GM10847 (cell line): Measurements from ENCODE around the gene PREX1.

Experiments
- POLR2A ChIP-seq: IDR thresholded peaks from 2 replicates; pipeline ENCODE4 v1.6.1; 2011; ENCODE audit not compliant: insufficient read length; ENCODE audit errors: extremely low read depth

PREX1 gene

GRCh38 chr20:48722002-48722731, 105.6 kb downstream of the PREX1 start:
- TF ChIP-seq POLR2A, result no peak

GRCh38 chr20:48721324-48722001, 106.3 kb downstream of the PREX1 start:
- TF ChIP-seq POLR2A, result no peak

- TF ChIP-seq POLR2A, result no peak
Observed at GRCh38 chr20:48720256-48720985, 107.4 kb downstream of the PREX1 start.

DNA sequence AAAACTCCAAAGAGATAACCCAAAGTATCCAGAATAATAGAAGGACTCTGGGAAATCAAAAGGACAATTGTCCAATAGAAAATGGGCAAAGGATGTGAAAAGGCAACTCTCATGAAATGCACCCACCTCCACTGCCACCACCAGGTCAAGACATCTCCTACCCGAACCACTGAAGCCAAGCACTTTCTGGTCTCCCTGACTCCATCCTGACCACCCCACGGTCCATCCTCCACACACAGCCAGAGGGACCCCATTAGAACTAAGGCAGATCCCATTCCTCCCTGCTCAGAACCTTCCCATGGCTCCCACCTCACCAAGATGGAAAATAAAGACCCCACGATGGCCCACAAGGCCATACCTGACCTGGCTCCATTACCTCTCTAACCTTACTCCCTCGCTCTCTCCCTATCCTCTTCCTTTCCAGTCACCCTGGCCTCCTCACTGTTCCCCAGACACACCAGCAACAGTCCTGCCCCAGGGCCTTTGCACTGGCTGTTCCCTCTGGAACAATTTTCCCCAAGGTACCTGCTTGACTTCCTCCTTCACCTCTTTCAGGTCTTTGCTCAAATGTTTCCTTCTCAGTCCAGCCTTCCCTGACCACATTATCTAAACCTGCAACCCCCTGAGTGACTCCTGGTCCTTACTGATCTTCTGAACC, 108.1 kb downstream of the PREX1 start:
- TF ChIP-seq POLR2A, result no peak

DNA sequence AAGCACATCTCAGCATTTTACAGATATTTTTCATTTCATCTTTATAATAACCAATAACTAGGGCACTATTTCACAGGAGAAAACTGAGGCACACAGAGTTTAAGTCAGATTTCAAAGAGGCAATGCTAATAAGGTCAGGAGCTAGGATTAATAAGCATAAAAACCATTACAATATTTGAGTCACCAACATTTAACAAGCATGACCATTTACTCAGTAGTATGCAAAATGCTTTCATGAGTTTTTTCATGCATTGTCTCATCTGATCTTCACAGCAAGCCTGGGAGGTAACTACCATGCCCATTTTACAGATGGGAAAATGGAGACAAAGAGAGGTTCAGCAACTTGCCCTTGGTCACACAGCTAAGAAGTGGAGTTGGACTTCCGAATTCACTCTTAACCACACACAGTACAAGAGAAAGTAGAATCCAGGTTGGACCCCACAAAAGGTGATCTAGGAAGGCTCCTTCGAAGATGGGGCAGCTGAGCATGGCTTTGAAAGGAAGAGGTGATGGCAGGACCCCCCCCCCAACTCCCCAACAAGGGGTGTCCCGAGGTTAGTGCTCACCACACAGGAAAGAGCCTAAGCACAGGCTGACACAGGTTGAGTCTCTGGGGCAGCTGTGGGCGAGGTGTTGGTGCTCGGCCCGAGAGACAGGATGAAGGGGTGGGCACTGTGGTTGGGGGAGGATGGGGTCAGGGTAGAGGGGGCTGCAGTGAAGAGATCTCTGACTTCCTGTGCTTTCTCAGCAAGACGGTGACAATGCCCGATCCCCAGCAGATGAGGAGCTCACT, 108.8 kb downstream of the PREX1 start:
- no peak for TF ChIP-seq POLR2A

DNA sequence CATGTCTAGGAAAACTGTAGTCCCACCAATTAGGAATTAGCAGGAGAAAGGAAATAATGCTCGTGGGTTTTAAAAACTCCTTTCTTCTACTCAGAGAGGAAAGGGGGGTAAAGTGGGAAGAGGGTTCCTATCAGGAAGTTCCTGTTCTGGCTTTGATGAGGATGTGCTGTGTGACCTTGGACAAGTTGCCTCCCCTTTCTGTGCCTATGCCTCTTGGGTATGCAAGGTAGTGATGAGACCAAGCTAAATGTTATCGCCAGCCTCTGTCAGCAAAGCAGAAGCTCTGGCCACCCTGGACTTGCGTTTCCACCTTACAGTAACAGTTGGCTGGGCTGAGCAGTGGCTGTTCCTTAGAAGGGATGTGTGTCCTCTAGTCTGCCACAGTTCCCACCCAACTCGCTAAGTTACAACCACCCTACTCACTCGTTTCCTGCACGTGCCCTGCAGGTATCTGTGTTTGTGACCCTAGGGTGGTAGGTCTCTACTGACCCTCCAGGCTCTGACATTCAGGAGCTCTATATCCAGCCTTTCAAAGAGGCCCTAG, 110.0 kb downstream of the PREX1 start:
- no peak for TF ChIP-seq POLR2A

DNA sequence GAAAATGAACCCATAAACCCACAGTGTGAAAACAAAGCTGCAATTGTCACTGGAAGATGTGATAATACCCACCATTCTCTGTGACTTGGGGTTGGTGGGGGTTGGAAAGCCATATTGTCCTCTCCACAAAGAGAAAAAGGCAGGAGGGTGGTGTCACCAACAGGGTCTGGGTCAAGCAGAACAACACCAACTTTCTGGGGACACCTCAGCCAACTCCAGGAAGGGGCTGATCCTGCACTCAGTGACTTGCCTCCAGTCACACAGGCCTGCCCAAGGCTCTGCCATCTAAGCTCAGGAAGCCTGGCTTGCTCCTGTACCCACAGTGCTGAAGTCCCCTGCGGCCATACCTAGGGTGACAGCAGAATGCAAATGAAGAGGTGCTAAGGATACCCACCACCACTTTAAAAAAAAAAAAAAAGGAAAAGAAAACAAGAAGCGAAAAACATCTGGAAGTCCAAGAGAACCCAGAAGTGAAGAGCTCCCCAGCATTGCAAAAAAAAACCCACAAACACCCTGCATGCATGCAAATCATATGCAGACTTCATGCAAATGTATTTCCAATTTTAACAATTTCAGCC, 110.6 kb downstream of the PREX1 start:
- no peak for TF ChIP-seq POLR2A

DNA sequence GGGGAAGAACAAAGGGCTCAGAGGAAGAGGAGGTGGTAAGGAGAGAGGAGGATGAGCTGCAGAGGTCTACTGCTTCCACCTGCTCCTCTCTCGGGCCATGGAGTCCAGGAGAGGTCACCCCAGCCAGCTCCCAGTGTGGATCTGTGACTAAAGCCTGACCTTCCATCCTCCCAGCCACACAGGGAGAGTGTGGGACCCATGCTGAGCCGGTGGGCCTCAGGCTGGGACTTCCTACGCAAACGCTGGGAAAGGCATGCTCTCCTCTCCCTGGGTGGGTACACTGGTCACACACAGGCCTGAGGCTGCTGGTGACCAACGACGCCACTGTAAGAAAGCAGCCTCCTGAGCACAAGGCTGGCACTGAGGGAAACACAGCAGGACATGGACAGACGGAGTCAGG, 111.3 kb downstream of the PREX1 start:
- no peak for TF ChIP-seq POLR2A

GRCh38 chr20:48716086-48716485, 111.7 kb downstream of the PREX1 start:
- TF ChIP-seq POLR2A, result no peak

DNA sequence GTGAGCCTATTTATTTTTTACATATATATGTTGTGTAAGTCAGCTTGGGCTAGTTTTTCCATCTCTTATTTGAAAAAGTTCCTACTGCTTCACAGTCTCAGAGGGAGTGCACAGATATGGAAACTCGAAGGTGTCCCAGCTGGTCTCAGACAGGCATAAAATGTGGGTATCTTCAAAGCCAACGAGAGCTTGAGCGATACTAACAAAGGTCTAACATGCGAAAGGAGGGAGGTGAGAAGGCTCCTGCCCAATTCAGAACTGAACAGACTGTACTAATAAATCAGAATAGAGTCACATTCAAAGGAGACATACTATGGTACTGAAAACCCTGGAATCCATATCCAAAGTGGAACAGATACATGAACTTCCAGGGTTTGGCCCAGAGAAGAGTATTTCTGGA, 113.0 kb downstream of the PREX1 start:
- TF ChIP-seq POLR2A, result no peak

- no peak for TF ChIP-seq POLR2A
Observed at GRCh38 chr20:48711696-48712464, 115.9 kb downstream of the PREX1 start.

DNA sequence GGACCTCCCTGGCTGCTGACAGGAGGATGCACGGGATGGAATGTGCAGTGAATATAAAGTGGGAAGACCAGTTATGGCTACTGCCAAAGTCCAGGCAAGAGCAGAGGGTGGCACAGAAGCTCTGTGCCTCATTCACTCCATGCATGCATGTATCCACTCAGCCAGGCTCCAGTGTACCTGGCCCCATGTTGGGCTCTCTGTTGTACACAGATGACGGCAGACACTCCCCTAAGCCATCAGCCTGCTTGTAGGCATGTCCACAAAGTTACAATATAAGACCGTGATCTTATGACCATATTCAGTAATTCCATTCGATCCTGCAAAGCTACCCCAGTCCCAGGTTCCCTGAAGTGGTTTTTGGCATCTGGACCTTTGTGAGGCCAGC, 116.8 kb downstream of the PREX1 start:
- TF ChIP-seq POLR2A, result no peak

GRCh38 chr20:48710341-48711043, 117.3 kb downstream of the PREX1 start:
- no peak for TF ChIP-seq POLR2A
